WTC11 (cell line): ENCODE data around the gene S100PBP. TPM values are rescaled to one million over a fixed set of nuclear protein-coding genes. Genes with fewer than 3 reads are reported as not detected.

Source experiments
- ATAC-seq: fragments of 200-7000 bp; cut with Tn5 transposase; 2 replicates; pipeline ENCODE4 v1.10.0; 2021; ENCODE audit warnings: mild to moderate bottlenecking, moderate library complexity
- CTCF ChIA-PET: fragments of 300-600 bp; sonication (Branson Sonifier 250); formaldehyde crosslinking; loops from one replicate; lab custom pipeline; 2021; ENCODE audit warnings: antibody characterized with exemption; lab: Charles Lee
- POLR2A ChIA-PET: fragments of 350-600 bp; sonication (Branson Sonifier 250); formaldehyde crosslinking; loops from one replicate; lab custom pipeline; 2021; ENCODE audit warnings: antibody characterized with exemption; lab: Charles Lee
- DNase-seq: peaks from one replicate; pipeline ENCODE4 v3.0.0; 2021; ENCODE audit warnings: low spot score
- H3K27ac Mint-ChIP-seq: 2 replicates; pipeline ENCODE4 v1.8.0; 2021; ENCODE audit warnings: mixed read lengths
- H3K27me3 Mint-ChIP-seq: 2 replicates; pipeline ENCODE4 v1.8.0; 2021; ENCODE audit warnings: low read depth, mild to moderate bottlenecking, moderate library complexity, mixed read lengths
- H3K36me3 Mint-ChIP-seq: 2 replicates; pipeline ENCODE4 v1.8.0; 2021; ENCODE audit warnings: mixed read lengths
- H3K4me1 Mint-ChIP-seq: 2 replicates; pipeline ENCODE4 v1.8.0; 2022; ENCODE audit warnings: mixed read lengths
- H3K4me3 Mint-ChIP-seq: 2 replicates; pipeline ENCODE4 v1.8.0; 2021; ENCODE audit warnings: mild to moderate bottlenecking, moderate library complexity, mixed read lengths
- H3K9me3 Mint-ChIP-seq: 2 replicates; pipeline ENCODE4 v1.8.0; 2021; ENCODE audit warnings: mixed read lengths
- ATF1 ChIP-seq: sonication (generic); formaldehyde crosslinking; IDR thresholded peaks from 2 replicates; pipeline ENCODE4 v1.8.1; 2023; ENCODE audit warnings: mild to moderate bottlenecking, moderate library complexity, missing genetic modification reagents
- ATF2 ChIP-seq: sonication (generic); formaldehyde crosslinking; IDR thresholded peaks from 2 replicates; pipeline ENCODE4 v1.8.1; 2022; ENCODE audit warnings: low read depth, missing genetic modification reagents, borderline replicate concordance
- CTCF ChIP-seq: fragments of 200-600 bp; IDR thresholded peaks from 2 replicates; pipeline ENCODE4 v1.8.0; 2022; ENCODE audit warnings: antibody characterized with exemption
- ELF4 ChIP-seq: sonication (generic); formaldehyde crosslinking; IDR thresholded peaks from 2 replicates; pipeline ENCODE4 v1.8.1; 2022; ENCODE audit warnings: low read depth, mild to moderate bottlenecking, moderate library complexity, missing genetic modification reagents
- ETV6 ChIP-seq: sonication (generic); formaldehyde crosslinking; IDR thresholded peaks from 2 replicates; pipeline ENCODE4 v1.8.1; 2022; ENCODE audit warnings: mild to moderate bottlenecking, missing genetic modification reagents
- GRHL2 ChIP-seq: fragments of 250-450 bp; sonication (Bioruptor Pico); IDR thresholded peaks from 2 replicates; pipeline ENCODE4 v1.8.0; 2022; ENCODE audit warnings: mild to moderate bottlenecking, moderate library complexity; ENCODE audit not compliant: insufficient replicate concordance, severe bottlenecking
- KAT7 ChIP-seq: sonication (generic); formaldehyde crosslinking; IDR thresholded peaks from 2 replicates; pipeline ENCODE4 v1.8.1; 2023; ENCODE audit warnings: missing genetic modification reagents, mild to moderate bottlenecking, borderline replicate concordance
- MLX ChIP-seq: sonication (generic); formaldehyde crosslinking; IDR thresholded peaks from 2 replicates; pipeline ENCODE4 v1.8.1; 2023; ENCODE audit warnings: mild to moderate bottlenecking, missing genetic modification reagents, moderate library complexity
- NFATC4 ChIP-seq: fragments of 250-450 bp; sonication (Bioruptor Pico); IDR thresholded peaks from 2 replicates; pipeline ENCODE4 v1.9.0; 2021; ENCODE audit warnings: mild to moderate bottlenecking
- NFE2L1 ChIP-seq: sonication (generic); formaldehyde crosslinking; IDR thresholded peaks from 2 replicates; pipeline ENCODE4 v1.8.1; 2023; ENCODE audit warnings: missing genetic modification reagents
- PRRX2 ChIP-seq: fragments of 250-450 bp; sonication (Bioruptor Pico); IDR thresholded peaks from 2 replicates; pipeline ENCODE4 v1.8.0; 2021; ENCODE audit warnings: mild to moderate bottlenecking
- STAT6 ChIP-seq: sonication (generic); formaldehyde crosslinking; conservative IDR thresholded peaks from 2 replicates; pipeline ENCODE4 v1.8.1; 2023; ENCODE audit warnings: mild to moderate bottlenecking, low read depth, missing genetic modification reagents, moderate library complexity
- TEAD4 ChIP-seq: sonication (generic); formaldehyde crosslinking; IDR thresholded peaks from 2 replicates; pipeline ENCODE4 v1.8.0; 2022; ENCODE audit warnings: mild to moderate bottlenecking, missing genetic modification reagents
- ZNF121 ChIP-seq: sonication (generic); formaldehyde crosslinking; IDR thresholded peaks from 2 replicates; pipeline ENCODE4 v1.8.0; 2023; ENCODE audit warnings: missing genetic modification reagents
- ZNF317 ChIP-seq: sonication (generic); formaldehyde crosslinking; IDR thresholded peaks from 2 replicates; pipeline ENCODE4 v1.8.1; 2023; ENCODE audit warnings: low read depth, mild to moderate bottlenecking, moderate library complexity, missing genetic modification reagents, borderline replicate concordance
- ZNF416 ChIP-seq: fragments of 250-450 bp; sonication (Bioruptor Pico); IDR thresholded peaks from 2 replicates; pipeline ENCODE4 v1.9.0; 2021; ENCODE audit warnings: mild to moderate bottlenecking, inconsistent platforms
- ZNF423 ChIP-seq: fragments of 250-450 bp; sonication (Bioruptor Pico); IDR thresholded peaks from 2 replicates; pipeline ENCODE4 v2.1.2; 2022; ENCODE audit warnings: mild to moderate bottlenecking, moderate library complexity
- ZNF512 ChIP-seq: sonication (generic); formaldehyde crosslinking; IDR thresholded peaks from 2 replicates; pipeline ENCODE4 v1.8.1; 2022; ENCODE audit warnings: missing genetic modification reagents, borderline replicate concordance
- ZNF532 ChIP-seq: fragments of 250-450 bp; sonication (Bioruptor Pico); IDR thresholded peaks from 2 replicates; pipeline ENCODE4 v1.9.0; 2021; ENCODE audit warnings: mild to moderate bottlenecking, borderline replicate concordance
- total RNA-seq: library from RNA; stranded (reverse); gene quantifications from 3 replicates; pipeline ENCODE4 v1.2.3, GENCODE V29; 2021

Gene S100PBP
- total RNA-seq, 1 experiment from 2014 or later = 62.9 TPM

GRCh38 chr1:32896451-32896850, 79.0 kb downstream of the S100PBP start (continued):
- TF ChIP-seq STAT6 (CRISPR knock-in tag) = no peak
- TF ChIP-seq ZNF416 (CRISPR knock-in tag) = no peak
- TF ChIP-seq ZNF512 (CRISPR knock-in tag) = no peak
- TF ChIP-seq CTCF = no peak
- TF ChIP-seq NFE2L1 = no peak
- no peak for TF ChIP-seq ETV6 (CRISPR knock-in tag)
- TF ChIP-seq ZNF121 (CRISPR knock-in tag) = no peak

GRCh38 chr1:32897082-32898049, 79.9 kb downstream of the S100PBP start:
- H3K4me1 Mint-ChIP-seq = peaks cover 18% of the 10 kb centered on the region
- ChIA-PET POLR2A (no interaction called here), CTCF (interaction anchor here (0.8 to 4.4 kb wide), 3 partner anchors 11 to 22 kb away, joined by 5 to 14 read pairs (median 6); no protein-coding TSS in a partner anchor)
- peaks cover 51% of the 10 kb centered on the region for H3K27me3 Mint-ChIP-seq
- TF ChIP-seq PRRX2 (CRISPR knock-in tag) (no peak), KAT7 (CRISPR knock-in tag) (no peak), TEAD4 (CRISPR knock-in tag) (no peak)
- H3K27ac Mint-ChIP-seq = no peak overlapping the region
- DNase-seq (no peak), ATAC-seq (no peak)
- H3K36me3 Mint-ChIP-seq = no peaks in the 10 kb centered on the region
- no peak overlapping the region for H3K4me3 Mint-ChIP-seq
- peaks cover 4% of the 10 kb centered on the region for H3K9me3 Mint-ChIP-seq

GRCh38 chr1:32898056-32898455, 80.6 kb downstream of the S100PBP start:
- Mint-ChIP-seq H3K36me3 (no peaks in the 10 kb centered on the region), H3K9me3 (no peaks in the 10 kb centered on the region), H3K4me1 (peaks cover 14% of the 10 kb centered on the region), H3K27ac (no peak overlapping the region), H3K27me3 (peaks cover 53% of the 10 kb centered on the region), H3K4me3 (no peak overlapping the region)
- DNase-seq = no peak
- ChIA-PET CTCF (interaction anchor here (1.1 to 4.4 kb wide), 3 partner anchors 11 to 189 kb away, joined by 3 to 14 read pairs (median 6); no protein-coding TSS in a partner anchor), POLR2A (interaction anchor here (0.5 kb wide), 1 partner anchor 102 kb away, joined by 3 read pairs; no protein-coding TSS in a partner anchor)
- no peak for ATAC-seq
- TF ChIP-seq ETV6 (CRISPR knock-in tag) = no peak
- TF ChIP-seq ATF1 (CRISPR knock-in tag) = no peak
- no peak for TF ChIP-seq TEAD4 (CRISPR knock-in tag)
- no peak for TF ChIP-seq ZNF423
- TF ChIP-seq GRHL2 (CRISPR knock-in tag) = no peak
- TF ChIP-seq ELF4 = no peak
- no peak for TF ChIP-seq NFATC4 (CRISPR knock-in tag)
- no peak for TF ChIP-seq MLX
- no peak for TF ChIP-seq ZNF317 (CRISPR knock-in tag)
- no peak for TF ChIP-seq ZNF532
- TF ChIP-seq ATF2 = no peak
